ENCODE data around the gene TM4SF18. TPM values are rescaled to one million over a fixed set of nuclear protein-coding genes. Genes with fewer than 3 reads are reported as not detected.

The TM4SF18 gene
- total RNA-seq, 1 experiment from 2014 or later: 54.5 TPM

DNA sequence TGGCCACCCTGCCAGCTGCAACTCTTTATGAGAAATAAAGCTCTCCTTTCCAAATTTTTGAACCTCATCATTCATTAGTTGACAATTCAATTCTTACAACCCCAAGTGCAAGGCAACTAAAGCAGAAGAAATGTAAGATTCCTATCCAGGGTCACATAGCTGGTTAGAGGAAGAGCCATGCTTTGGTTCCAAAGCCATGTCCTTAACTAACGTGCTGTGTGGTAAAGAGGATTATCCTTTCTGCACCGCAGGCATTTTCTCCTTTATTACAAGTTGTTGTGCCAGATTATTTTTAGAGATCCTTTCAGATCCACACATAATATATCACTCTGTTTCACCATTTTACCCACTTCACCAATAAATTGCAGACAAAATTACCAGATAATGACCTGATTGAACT is 36.5 kb downstream of the TM4SF18 start:
- peaks cover 44% of the 10 kb centered on the region for H3K4me1 ChIP-seq (ENCODE audit: control insufficient read depth, insufficient read depth, low read length)
- no peaks in the 10 kb centered on the region for H3K27me3 ChIP-seq (ENCODE audit: control insufficient read depth, insufficient read depth, low read length)
- CTCF ChIA-PET: no interaction called here
- BruUV-seq (replicated peaks): no TSS peak
- peaks cover 37% of the 10 kb centered on the region; the same call in 1 of the 2 replicates for H3K9me3 ChIP-seq (ENCODE audit: control insufficient read depth, insufficient read depth, low read depth, low read length)
- DNase-seq (ENCODE audit: low read depth, low spot score): no peak
- H3K36me3 ChIP-seq (ENCODE audit: control insufficient read depth, insufficient read depth, low read length): no peaks in the 10 kb centered on the region
- no peak for TF ChIP-seq POLR2AphosphoS5 (IDR thresholded peaks at IDR 0.05; ENCODE audit: low read depth, low read length)
- TF ChIP-seq, protein P1, sequence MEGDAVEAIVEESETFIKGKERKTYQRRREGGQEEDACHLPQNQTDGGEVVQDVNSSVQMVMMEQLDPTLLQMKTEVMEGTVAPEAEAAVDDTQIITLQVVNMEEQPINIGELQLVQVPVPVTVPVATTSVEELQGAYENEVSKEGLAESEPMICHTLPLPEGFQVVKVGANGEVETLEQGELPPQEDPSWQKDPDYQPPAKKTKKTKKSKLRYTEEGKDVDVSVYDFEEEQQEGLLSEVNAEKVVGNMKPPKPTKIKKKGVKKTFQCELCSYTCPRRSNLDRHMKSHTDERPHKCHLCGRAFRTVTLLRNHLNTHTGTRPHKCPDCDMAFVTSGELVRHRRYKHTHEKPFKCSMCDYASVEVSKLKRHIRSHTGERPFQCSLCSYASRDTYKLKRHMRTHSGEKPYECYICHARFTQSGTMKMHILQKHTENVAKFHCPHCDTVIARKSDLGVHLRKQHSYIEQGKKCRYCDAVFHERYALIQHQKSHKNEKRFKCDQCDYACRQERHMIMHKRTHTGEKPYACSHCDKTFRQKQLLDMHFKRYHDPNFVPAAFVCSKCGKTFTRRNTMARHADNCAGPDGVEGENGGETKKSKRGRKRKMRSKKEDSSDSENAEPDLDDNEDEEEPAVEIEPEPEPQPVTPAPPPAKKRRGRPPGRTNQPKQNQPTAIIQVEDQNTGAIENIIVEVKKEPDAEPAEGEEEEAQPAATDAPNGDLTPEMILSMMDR (IDR thresholded peaks at IDR 0.05): no peak
- TF ChIP-seq TCF7L2 (IDR thresholded peaks at IDR 0.05; ENCODE audit: low read depth, low read length): no peak
- TF ChIP-seq, protein P2, sequence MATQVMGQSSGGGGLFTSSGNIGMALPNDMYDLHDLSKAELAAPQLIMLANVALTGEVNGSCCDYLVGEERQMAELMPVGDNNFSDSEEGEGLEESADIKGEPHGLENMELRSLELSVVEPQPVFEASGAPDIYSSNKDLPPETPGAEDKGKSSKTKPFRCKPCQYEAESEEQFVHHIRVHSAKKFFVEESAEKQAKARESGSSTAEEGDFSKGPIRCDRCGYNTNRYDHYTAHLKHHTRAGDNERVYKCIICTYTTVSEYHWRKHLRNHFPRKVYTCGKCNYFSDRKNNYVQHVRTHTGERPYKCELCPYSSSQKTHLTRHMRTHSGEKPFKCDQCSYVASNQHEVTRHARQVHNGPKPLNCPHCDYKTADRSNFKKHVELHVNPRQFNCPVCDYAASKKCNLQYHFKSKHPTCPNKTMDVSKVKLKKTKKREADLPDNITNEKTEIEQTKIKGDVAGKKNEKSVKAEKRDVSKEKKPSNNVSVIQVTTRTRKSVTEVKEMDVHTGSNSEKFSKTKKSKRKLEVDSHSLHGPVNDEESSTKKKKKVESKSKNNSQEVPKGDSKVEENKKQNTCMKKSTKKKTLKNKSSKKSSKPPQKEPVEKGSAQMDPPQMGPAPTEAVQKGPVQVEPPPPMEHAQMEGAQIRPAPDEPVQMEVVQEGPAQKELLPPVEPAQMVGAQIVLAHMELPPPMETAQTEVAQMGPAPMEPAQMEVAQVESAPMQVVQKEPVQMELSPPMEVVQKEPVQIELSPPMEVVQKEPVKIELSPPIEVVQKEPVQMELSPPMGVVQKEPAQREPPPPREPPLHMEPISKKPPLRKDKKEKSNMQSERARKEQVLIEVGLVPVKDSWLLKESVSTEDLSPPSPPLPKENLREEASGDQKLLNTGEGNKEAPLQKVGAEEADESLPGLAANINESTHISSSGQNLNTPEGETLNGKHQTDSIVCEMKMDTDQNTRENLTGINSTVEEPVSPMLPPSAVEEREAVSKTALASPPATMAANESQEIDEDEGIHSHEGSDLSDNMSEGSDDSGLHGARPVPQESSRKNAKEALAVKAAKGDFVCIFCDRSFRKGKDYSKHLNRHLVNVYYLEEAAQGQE (IDR thresholded peaks at IDR 0.05; ENCODE audit: insufficient read depth in 1 of 2, low read depth in 2 of 2, low read length in 1 of 2): no peak
- no peak for TF ChIP-seq SIN3A (IDR thresholded peaks at IDR 0.05; ENCODE audit: borderline replicate concordance, insufficient read depth, low read depth, low read length)
- intact Hi-C loops (cut with micrococcal nuclease; ENCODE audit: unreplicated experiment) (no loop called here), in situ Hi-C loops (cut with HindIII; ENCODE audit: low pct_unique_long_range_greater_than_20kb, low sequenced_read_pairs) (no loop called here)
- no peak overlapping the region for H3K4me3 ChIP-seq (ENCODE audit: low read depth in 2 of 2, low read length in 2 of 2)
- peak overlapping the region; percentile 99 for H3K27ac ChIP-seq (ENCODE audit: low read length)
- ATAC-seq: no peak
- POLR2A ChIA-PET: no interaction called here

DNA sequence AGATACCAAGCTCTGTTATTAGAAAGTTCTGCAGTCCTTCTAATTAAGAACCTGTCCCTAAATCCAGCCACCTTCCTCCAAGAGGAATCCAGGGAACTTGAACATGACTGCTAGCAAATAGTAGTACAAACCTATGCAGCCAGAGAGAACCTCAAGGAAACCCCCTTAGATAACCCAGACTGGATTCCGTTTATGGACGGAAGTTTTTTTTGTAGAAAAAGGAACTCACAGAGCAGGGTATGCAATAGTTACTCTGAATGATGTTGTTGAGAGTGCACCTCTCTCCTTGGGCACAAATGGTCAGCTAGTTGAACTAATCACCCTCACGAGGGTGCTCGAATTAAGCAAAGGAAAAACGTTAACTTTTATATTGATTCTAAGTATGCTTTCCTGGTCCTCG is 40.8 kb downstream of the TM4SF18 start:
- no peaks in the 10 kb centered on the region for H3K36me3 ChIP-seq (ENCODE audit: control insufficient read depth, insufficient read depth, low read length)
- CTCF ChIA-PET: no interaction called here
- TF ChIP-seq, protein P2 (IDR thresholded peaks at IDR 0.05; ENCODE audit: insufficient read depth in 1 of 2, low read depth in 2 of 2, low read length in 1 of 2): no peak
- TF ChIP-seq POLR2AphosphoS5 (IDR thresholded peaks at IDR 0.05; ENCODE audit: low read depth, low read length): no peak
- TF ChIP-seq, protein P1 (IDR thresholded peaks at IDR 0.05): no peak
- ATAC-seq (no peak), DNase-seq (ENCODE audit: low read depth, low spot score) (no peak)
- peaks cover 8% of the 10 kb centered on the region for H3K4me1 ChIP-seq (ENCODE audit: control insufficient read depth, insufficient read depth, low read length)
- no peak overlapping the region for H3K4me3 ChIP-seq (ENCODE audit: low read depth in 2 of 2, low read length in 2 of 2)
- POLR2A ChIA-PET: no interaction called here
- intact Hi-C loops (cut with micrococcal nuclease; ENCODE audit: unreplicated experiment): no loop called here
- H3K27ac ChIP-seq (ENCODE audit: low read length): peak overlapping the region; percentile 99
- peaks cover 45% of the 10 kb centered on the region; the same call in 1 of the 2 replicates for H3K9me3 ChIP-seq (ENCODE audit: control insufficient read depth, insufficient read depth, low read depth, low read length)
- in situ Hi-C loops (cut with HindIII; ENCODE audit: low pct_unique_long_range_greater_than_20kb, low sequenced_read_pairs): no loop called here
- H3K27me3 ChIP-seq (ENCODE audit: control insufficient read depth, insufficient read depth, low read length): no peaks in the 10 kb centered on the region
- BruUV-seq (replicated peaks): no TSS peak
